Suprapubic skin (tissue), 4 donors: ENCODE data around the gene LRP1B. TPM values are rescaled to one million over a fixed set of nuclear protein-coding genes. Genes with fewer than 3 reads are reported as not detected.

ENCODE experiments used
- DNase-seq, 2 donors: peaks; one replicate each; pipeline ENCODE4 v3.0.0-alpha.2; 2019; ENCODE audit warnings: low spot score in 2 of 2
- H3K27ac ChIP-seq: fragments of 200-600 bp; sonication (generic); one replicate; pipeline ENCODE4 v1.5.1; 2019
- H3K27me3 ChIP-seq: fragments of 200-600 bp; sonication (generic); one replicate; pipeline ENCODE4 v1.5.1; 2019
- H3K36me3 ChIP-seq: fragments of 200-600 bp; sonication (generic); one replicate; pipeline ENCODE4 v1.5.1; 2019
- H3K4me1 ChIP-seq: fragments of 200-600 bp; sonication (generic); one replicate; pipeline ENCODE4 v1.5.1; 2019
- H3K4me3 ChIP-seq: fragments of 200-600 bp; sonication (generic); one replicate; pipeline ENCODE4 v1.5.1; 2019; ENCODE audit warnings: mild to moderate bottlenecking
- H3K9me3 ChIP-seq: fragments of 200-600 bp; sonication (generic); one replicate; pipeline ENCODE4 v1.5.1; 2019
- EP300 ChIP-seq: sonication (generic); formaldehyde crosslinking; IDR thresholded peaks from one replicate; pipeline ENCODE4 v1.6.1; 2017; ENCODE audit warnings: antibody characterized with exemption
- POLR2A ChIP-seq, 2 donors: fragments of 450-650 bp; IDR thresholded peaks; one replicate each; pipeline ENCODE4 v1.6.1; 2017; ENCODE audit warnings: antibody characterized with exemption in 2 of 2, mild to moderate bottlenecking in 2 of 2, moderate library complexity in 2 of 2
- POLR2AphosphoS5 ChIP-seq, 3 donors: sonication (generic); formaldehyde crosslinking; IDR thresholded peaks; one replicate each; pipeline ENCODE4 v1.6.1; 2017; ENCODE audit warnings: antibody characterized with exemption in 3 of 3
- WGBS: methylation state at CpG from one replicate; pipeline ENCODE4 v1.1.5; 2018; 5-methylcytosine and 5-hydroxymethylcytosine counted together
- total RNA-seq, 4 donors: library from RNA; depleted of rRNA; stranded (reverse); fragments of >200 nt; gene quantifications; one replicate each; pipeline ENCODE4 v1.1.0, GENCODE V29; 2016
- TF ChIP-seq, protein P1 (sequence below), 2 donors: fragments of 200-600 bp in 1 of 2; fragments of 450-650 bp in 1 of 2; sonication (generic) in 1 of 2; IDR thresholded peaks; one replicate each; pipeline ENCODE4 v1.5.1; 2016 to 2019; ENCODE audit warnings: antibody characterized with exemption in 2 of 2, mild to moderate bottlenecking in 1 of 2, moderate library complexity in 1 of 2

LRP1B gene
- total RNA-seq, 4 donors from 2014 or later, result 0.11 to 2.7 (median 1.3) TPM

DNA sequence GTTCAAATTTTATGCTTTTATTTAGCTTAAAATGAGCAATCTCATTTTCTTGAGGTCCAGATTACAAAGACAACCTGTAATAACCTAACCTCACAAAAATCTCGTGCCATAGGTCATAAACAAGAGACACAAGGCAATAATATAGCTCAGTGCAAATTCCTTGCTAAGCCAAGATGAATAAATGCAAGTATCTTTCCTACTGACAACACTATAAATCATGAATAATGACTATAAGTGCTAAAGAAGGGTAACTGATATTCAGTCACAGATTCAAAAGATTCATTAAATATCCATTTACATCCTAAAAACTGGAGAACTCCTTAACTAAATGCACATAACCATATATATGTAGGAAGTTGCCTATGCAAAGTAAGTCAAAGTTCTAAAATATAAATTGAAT lies 1641.6 kb downstream of the LRP1B start:
- DNase-seq, result no peak
- TF ChIP-seq, protein P1, sequence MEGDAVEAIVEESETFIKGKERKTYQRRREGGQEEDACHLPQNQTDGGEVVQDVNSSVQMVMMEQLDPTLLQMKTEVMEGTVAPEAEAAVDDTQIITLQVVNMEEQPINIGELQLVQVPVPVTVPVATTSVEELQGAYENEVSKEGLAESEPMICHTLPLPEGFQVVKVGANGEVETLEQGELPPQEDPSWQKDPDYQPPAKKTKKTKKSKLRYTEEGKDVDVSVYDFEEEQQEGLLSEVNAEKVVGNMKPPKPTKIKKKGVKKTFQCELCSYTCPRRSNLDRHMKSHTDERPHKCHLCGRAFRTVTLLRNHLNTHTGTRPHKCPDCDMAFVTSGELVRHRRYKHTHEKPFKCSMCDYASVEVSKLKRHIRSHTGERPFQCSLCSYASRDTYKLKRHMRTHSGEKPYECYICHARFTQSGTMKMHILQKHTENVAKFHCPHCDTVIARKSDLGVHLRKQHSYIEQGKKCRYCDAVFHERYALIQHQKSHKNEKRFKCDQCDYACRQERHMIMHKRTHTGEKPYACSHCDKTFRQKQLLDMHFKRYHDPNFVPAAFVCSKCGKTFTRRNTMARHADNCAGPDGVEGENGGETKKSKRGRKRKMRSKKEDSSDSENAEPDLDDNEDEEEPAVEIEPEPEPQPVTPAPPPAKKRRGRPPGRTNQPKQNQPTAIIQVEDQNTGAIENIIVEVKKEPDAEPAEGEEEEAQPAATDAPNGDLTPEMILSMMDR (IDR thresholded peaks at IDR 0.05), result no peak
- no peak for TF ChIP-seq POLR2A (IDR thresholded peaks at IDR 0.05)
- no peak for TF ChIP-seq EP300
- no peak for TF ChIP-seq POLR2AphosphoS5 (IDR thresholded peaks at IDR 0.05)
- 53% methylated on average over 1 of the region's 1 CpG for WGBS
- no peaks in the 10 kb centered on the region for H3K4me1 ChIP-seq
- H3K9me3 ChIP-seq, result no peaks in the 10 kb centered on the region
- H3K27me3 ChIP-seq, result no peaks in the 10 kb centered on the region
- no peak overlapping the region for H3K4me3 ChIP-seq
- no peaks in the 10 kb centered on the region for H3K36me3 ChIP-seq
- H3K27ac ChIP-seq, result no peak overlapping the region

GRCh38 chr2:140481136-140481535 lies 1649.7 kb downstream of the LRP1B start:
- H3K4me3 ChIP-seq, result no peak overlapping the region
- H3K4me1 ChIP-seq, result no peaks in the 10 kb centered on the region
- H3K27ac ChIP-seq, result no peak overlapping the region
- H3K36me3 ChIP-seq, result no peaks in the 10 kb centered on the region
- TF ChIP-seq EP300, result no peak
- TF ChIP-seq, protein P1 (IDR thresholded peaks at IDR 0.05), result no peak
- TF ChIP-seq POLR2AphosphoS5 (IDR thresholded peaks at IDR 0.05), result no peak
- TF ChIP-seq POLR2A (IDR thresholded peaks at IDR 0.05), result no peak
- H3K9me3 ChIP-seq, result no peaks in the 10 kb centered on the region
- 62% methylated on average over 2 of the region's 2 CpGs for WGBS
- H3K27me3 ChIP-seq, result no peaks in the 10 kb centered on the region
- DNase-seq, result no peak

DNA sequence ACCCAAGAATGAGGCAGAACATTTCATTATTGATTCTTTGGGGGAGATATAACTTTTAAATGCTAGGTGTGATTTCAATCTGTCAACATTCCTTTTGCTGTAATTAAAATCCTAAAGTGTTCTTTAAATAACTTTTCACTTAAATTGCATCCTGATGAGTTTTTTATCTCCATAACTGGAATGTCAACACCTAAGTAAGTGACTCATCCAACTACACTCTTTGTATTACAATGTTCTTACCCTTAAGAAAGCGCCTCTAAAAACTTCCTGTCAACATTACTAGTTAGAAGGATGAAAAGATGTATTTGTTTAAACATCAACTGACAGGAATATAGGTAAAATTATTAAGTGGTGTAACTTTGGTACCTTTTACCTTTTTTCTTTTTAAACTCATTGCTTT lies 1657.0 kb downstream of the LRP1B start:
- H3K27ac ChIP-seq, result no peak overlapping the region
- TF ChIP-seq, protein P1 (IDR thresholded peaks at IDR 0.05), result no peak
- TF ChIP-seq POLR2AphosphoS5 (IDR thresholded peaks at IDR 0.05) (no peak), POLR2A (IDR thresholded peaks at IDR 0.05) (no peak), EP300 (no peak)
- no peak overlapping the region for H3K4me3 ChIP-seq
- no peaks in the 10 kb centered on the region for H3K9me3 ChIP-seq
- WGBS, result 58% methylated on average over 1 of the region's 1 CpG
- no peaks in the 10 kb centered on the region for H3K27me3 ChIP-seq
- H3K36me3 ChIP-seq, result no peaks in the 10 kb centered on the region
- no peaks in the 10 kb centered on the region for H3K4me1 ChIP-seq
- no peak for DNase-seq

DNA sequence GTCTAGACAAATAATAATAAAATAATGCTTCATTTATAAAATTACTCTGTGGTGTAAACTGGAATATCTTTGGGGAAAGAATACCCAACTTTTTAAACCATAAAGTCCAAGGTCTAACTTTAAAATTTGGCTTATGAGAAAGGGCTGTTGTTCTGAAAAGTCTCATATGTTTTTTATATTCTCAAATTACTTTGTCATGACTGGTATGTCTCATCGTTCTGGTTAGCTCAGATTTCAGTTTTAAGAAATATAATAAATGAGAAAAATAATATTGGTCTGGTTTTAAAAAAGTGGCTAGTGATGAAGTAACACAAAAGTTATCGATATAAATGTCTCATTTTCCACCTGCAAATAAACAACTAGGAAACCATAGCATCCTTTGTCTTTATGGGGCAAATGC lies 1658.1 kb downstream of the LRP1B start:
- H3K4me3 ChIP-seq, result no peak overlapping the region
- DNase-seq, result no peak
- WGBS, result 60% methylated on average over 2 of the region's 2 CpGs
- no peak overlapping the region for H3K27ac ChIP-seq
- no peaks in the 10 kb centered on the region for H3K27me3 ChIP-seq
- no peak for TF ChIP-seq POLR2A (IDR thresholded peaks at IDR 0.05)
- TF ChIP-seq POLR2AphosphoS5 (IDR thresholded peaks at IDR 0.05), result no peak
- TF ChIP-seq, protein P1 (IDR thresholded peaks at IDR 0.05), result no peak
- TF ChIP-seq EP300, result no peak
- no peaks in the 10 kb centered on the region for H3K4me1 ChIP-seq
- no peaks in the 10 kb centered on the region for H3K9me3 ChIP-seq
- no peaks in the 10 kb centered on the region for H3K36me3 ChIP-seq

GRCh38 chr2:140465301-140465700 lies 1665.5 kb downstream of the LRP1B start:
- Histone ChIP-seq H3K27ac (no peak overlapping the region), H3K4me1 (no peaks in the 10 kb centered on the region), H3K36me3 (no peaks in the 10 kb centered on the region), H3K9me3 (no peaks in the 10 kb centered on the region), H3K4me3 (no peak overlapping the region), H3K27me3 (no peaks in the 10 kb centered on the region)
- DNase-seq, result no peak
- WGBS, result 68% methylated on average over 2 of the region's 2 CpGs
- no peak for TF ChIP-seq POLR2A (IDR thresholded peaks at IDR 0.05)
- TF ChIP-seq, protein P1 (IDR thresholded peaks at IDR 0.05), result no peak
- TF ChIP-seq EP300, result no peak
- no peak for TF ChIP-seq POLR2AphosphoS5 (IDR thresholded peaks at IDR 0.05)
